Cardiac septum (tissue), 1 donor: ENCODE results near the gene MLST8. TPM values are rescaled to one million over a fixed set of nuclear protein-coding genes. Genes with fewer than 3 reads are reported as not detected.
"Not testable (repeated sequence)": the region's sequence is repeated elsewhere in the genome, so short reads cannot be mapped to it uniquely, and the experiment has no call there.

ENCODE experiments used
- DNase-seq: peaks from one replicate; pipeline ENCODE4 v3.0.0-alpha.2; 2020; ENCODE audit warnings: low spot score
- intact Hi-C: fragments of 100-400 bp; cut with DNase I; formaldehyde crosslinking; loops from one replicate; pipeline ENCODE4 v1.14.0; 2022
- total RNA-seq: library from RNA; stranded (reverse); fragmentation: NEBNext Ultra II Directional; extraction: Animal tissue kit (Norgen Biotek cat#: 25700); gene quantifications from one replicate; pipeline ENCODE4 v1.2.1, GENCODE V29; 2021
- donor health status: DM: no; HTN: no; CAD: no.

The MLST8 gene
- total RNA-seq, 1 donor from 2014 or later: 26.3 TPM

DNA sequence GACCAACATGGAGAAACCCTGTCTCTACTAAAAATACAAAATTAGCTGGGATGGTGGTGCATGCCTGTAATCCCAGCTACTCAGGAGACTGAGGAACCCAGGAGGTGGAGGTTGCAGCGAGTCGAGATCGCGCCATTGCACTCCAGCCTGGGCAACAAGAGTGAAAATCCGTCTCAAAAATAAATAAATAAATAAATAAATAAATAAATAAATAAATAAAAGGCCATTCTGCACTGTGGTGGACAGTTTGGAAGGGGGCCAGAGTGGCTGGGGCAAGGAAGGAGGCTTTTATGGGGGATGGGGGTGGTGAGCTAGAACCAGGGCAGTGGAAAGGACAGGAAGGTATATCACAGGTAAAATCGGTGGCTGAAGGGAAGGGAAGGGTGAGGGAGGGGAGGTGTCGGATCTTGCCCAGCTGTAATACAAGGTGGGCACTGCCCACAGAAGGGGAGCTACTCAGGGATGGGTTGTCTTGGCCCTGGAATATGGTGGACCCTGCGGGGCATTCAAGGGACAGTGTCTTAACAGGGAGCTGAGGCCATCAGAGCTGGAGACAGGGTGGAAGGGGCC, 2.0 kb upstream of the MLST8 start:
- intact Hi-C loops, DNase-seq: not testable (repeated sequence)

DNA sequence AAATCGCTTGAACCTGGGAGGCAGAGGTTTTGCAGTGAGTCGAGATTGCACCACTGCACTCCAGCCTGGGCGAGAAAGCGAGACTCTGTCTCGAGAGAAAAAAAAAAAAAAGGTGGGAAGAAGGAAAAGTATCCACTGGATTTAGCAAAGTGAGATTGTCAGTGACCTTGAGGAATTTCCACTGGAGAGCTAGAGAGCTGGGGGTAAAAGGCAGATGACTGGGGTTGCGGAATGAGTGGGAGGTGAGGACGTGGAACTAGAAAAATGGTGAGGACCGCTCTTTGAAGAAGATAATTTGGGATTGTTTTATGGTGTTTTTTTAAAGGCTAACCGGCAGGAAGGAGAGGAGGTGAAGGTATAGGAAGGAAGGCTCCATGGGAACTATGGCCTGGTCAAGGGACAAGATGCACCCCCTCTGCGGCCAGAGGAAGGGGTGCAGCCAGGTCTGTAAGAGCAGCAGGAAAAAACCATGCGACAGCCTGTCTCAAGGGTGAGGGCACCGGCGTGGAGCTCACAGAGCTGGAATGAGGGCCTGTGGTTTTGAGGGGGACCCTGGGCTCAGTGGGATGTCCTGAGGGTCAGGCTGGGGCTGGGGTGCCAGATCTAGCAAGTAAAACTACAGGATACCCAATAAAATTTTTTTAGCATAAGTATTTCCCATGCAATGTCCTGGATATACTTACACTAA, 694 bp upstream of the MLST8 start:
- intact Hi-C loops: loop anchor here (5.0 kb wide), 1 partner anchor 47 kb away; the partner anchor contains the start of gene TRAF7

DNA sequence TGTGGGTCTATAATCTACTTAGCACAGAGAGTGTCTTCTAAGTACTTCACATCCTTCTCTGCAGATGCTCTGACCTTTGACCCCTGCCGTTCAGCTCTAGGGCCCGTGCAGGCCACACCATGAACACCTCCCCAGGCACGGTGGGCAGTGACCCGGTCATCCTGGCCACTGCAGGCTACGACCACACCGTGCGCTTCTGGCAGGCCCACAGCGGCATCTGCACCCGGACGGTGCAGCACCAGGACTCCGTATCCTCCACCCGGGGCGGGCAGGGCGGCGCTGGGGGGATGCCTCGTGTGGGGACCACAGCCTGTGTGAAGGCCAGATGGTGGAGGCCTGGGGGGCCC, 686 bp downstream of the MLST8 start:
- intact Hi-C loops: loop anchor here (5.0 kb wide), 1 partner anchor 49 kb away; the partner anchor contains the start of gene TRAF7
- DNase-seq: no peak

More for the DNA sequence above, 694 bp upstream of the MLST8 start:
- no peak for DNase-seq

DNA sequence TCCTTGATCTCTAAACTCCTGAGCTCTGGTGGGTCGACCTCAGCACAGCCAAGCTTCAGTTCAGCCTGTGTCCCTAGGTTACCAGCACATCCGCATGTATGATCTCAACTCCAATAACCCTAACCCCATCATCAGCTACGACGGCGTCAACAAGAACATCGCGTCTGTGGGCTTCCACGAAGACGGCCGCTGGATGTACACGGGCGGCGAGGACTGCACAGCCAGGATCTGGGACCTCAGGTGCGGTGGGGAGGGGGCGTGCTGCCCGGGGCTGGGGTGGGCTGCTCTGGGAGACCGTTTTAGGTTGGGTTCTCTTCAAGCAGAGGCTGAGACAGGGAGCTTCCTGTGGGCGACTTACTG, 1.1 kb downstream of the MLST8 start:
- DNase-seq: no peak

DNA sequence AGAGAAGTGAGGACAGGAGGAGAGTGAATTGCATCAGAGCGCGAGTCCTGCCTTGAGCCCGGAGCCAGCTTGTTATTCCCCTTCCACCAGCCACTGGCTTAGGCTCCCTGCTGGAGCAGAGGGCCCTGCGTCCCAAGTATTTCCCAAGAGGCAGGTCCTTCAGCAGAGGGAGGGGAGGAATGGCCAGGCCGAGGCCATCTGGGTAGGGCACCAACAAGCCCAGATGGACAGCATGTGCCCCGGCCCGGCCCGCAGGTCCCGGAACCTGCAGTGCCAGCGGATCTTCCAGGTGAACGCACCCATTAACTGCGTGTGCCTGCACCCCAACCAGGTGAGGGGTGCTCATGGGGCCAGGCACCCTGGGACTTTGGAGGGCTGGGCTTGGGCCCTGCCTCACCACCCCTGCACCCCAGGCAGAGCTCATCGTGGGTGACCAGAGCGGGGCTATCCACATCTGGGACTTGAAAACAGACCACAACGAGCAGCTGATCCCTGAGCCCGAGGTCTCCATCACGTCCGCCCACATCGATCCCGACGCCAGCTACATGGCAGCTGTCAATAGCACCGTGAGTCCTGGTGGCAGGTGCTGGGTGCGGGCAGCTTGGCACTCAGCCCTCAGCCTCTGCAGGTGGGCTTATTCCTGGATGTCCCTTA, 1.7 kb downstream of the MLST8 start:
- no peak for DNase-seq
- intact Hi-C loops: loop anchor here (5.0 kb wide), 1 partner anchor 50 kb away; the partner anchor contains the start of gene TRAF7

More for the DNA sequence above, 1.1 kb downstream of the MLST8 start:
- intact Hi-C loops: loop anchor here (5.0 kb wide), 1 partner anchor 49 kb away; the partner anchor contains the start of gene TRAF7

GRCh38 chr16:2207872-2208271, 2.6 kb downstream of the MLST8 start:
- intact Hi-C loops: loop anchor here (5.0 kb wide), 1 partner anchor 51 kb away; the partner anchor contains the start of gene TRAF7
- DNase-seq: no peak

DNA sequence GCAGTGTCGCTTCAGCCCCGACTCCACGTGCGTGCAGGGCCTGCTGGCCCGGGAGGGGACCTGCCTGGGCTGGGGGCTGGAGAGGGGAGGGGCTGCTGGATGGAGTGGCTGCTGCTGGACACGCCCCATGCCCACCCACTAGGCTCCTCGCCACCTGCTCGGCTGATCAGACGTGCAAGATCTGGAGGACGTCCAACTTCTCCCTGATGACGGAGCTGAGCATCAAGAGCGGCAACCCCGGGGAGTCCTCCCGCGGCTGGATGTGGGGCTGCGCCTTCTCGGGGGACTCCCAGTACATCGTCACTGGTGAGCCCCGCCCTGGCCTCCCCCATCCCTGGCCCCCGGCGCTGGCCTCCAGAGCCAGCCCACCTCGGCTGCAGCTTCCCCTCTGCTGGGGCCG, 3.1 kb downstream of the MLST8 start:
- intact Hi-C loops: loop anchor here (5.0 kb wide), 1 partner anchor 51 kb away; the partner anchor contains the start of gene TRAF7

GRCh38 chr16:2208772-2209171, 3.5 kb downstream of the MLST8 start:
- no peak for DNase-seq
- intact Hi-C loops: loop anchor here (5.0 kb wide), 1 partner anchor 51 kb away; the partner anchor contains the start of gene TRAF7

More for the DNA sequence above, 3.1 kb downstream of the MLST8 start:
- DNase-seq: no peak

DNA sequence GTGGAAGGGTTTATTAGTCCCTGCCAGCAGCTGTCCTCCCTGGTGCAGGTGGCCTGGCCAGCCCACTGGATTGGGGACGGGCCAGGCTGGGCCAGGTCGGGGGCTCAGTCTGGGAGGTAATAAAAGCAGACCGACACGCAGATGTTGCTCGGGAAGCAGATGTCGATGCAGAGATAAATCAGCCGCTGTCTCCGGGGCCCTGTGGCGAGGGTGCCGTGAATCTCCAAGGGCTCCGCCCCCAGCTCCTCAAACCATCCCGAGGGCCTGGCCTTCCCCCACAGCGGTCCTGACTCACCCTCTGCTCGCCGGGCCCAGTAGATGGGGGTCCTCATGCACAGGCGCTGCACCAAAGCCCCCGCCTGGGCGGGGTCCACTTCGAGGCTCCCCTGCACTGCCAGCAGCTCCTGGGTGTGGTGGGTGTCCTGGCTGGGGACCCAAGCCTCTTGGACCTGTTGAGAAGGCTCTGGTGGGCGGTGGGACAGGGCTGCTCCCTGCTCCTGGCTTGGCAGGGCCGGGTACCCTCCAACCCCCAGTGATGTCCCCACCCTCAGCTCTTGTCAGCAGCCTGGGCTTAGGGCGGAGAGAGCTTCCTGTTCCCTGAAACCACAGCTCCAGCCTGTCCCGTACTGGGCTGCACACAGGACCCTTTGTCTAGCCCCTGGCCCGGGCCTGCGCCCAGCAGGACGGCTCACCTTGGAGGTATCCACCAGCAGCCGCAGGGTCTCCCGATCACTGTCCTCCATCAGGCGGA, 4.2 kb downstream of the MLST8 start:
- intact Hi-C loops: loop anchor here (5.0 kb wide), 2 partner anchors 43 to 52 kb away; partner anchors contain the start of genes ECI1 and TRAF7
- no peak for DNase-seq

GRCh38 chr16:2210009-2210332, 4.7 kb downstream of the MLST8 start:
- intact Hi-C loops: loop anchor here (5.0 kb wide), 1 partner anchor 42 kb away; the partner anchor contains the start of gene ECI1
- DNase-seq: no peak

- no peak for DNase-seq
- intact Hi-C loops: loop anchor here (5.0 kb wide), 1 partner anchor 42 kb away; the partner anchor contains the start of gene ECI1
These were observed 5.4 kb downstream of the MLST8 start, which contains the start of gene BRICD5 for GRCh38 chr16:2210386-2211365. BRICD5 (minus strand) TSS chr16:2210863; CDS start chr16:2210833, 30 bp downstream.

DNA sequence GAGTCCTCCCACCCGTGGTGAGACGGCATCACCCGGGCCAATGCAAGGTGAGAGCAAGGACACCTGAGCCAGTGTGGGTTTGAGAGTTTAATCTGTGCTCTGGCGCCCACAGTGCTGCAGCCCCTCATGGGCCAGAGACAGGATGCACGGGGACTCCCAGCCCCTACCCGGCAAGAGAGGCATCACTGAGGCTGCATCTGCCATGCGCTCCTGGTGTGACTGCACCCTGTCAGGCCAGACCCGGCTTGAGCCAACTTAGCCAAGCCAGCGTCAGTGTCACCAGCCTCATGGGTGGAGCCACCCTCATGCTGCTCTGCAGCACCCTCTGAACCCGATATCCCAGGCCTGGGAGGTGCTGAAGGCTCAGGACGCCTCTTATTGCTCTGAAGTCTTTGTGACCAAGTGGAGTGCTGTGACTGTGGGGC, 6.7 kb downstream of the MLST8 start:
- intact Hi-C loops: loop anchor here (5.0 kb wide), 1 partner anchor 40 kb away; the partner anchor contains the start of gene ECI1

GRCh38 chr16:2212362-2213324, 7.4 kb downstream of the MLST8 start:
- intact Hi-C loops: loop anchor here (5.0 kb wide), 1 partner anchor 40 kb away; the partner anchor contains the start of gene ECI1
- DNase-seq: no peak

More for the DNA sequence above, 6.7 kb downstream of the MLST8 start:
- DNase-seq: no peak

DNA sequence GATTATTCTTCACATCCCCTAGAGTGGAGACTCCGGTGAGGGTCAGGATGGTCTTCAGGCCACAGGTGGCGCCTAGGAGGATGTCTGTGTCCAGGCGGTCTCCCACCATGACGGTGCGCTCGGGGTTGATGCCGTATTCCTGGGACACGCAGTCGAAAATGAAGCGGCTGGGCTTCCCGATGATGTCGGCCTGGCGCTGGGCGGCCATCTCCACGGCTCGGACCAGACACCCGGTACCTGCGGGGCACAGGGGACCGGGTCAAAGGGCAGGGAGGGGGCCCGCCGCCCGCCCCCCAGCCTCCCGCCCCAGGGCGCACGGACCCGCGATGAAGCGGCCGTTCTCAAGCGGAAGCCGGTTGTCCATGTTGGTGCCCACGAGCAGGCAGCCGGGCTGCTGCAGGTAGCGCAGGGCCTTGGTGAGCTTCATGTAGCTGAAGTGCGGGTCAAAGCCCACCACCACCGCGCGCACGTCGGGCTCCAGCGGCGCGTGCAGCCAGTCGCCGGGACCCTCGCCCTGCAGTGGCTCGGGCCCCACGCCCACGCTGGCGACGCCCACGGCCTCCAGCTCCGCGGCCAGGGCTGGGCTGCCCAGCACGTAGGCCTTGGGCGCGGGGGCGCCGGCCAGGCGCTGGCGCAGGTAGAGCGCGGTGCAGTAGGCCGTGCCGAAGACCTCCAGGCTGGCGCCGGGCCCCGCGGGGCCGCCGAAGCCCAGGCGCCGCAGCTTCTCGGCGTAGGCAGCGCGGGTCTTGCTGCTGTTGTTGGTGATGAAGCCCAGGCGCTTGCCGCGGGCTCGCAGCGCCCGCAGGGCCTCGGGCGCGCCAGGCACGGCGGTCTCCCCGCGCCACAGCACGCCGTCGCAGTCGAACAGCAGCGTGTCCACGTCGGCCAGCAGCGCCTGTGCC, 8.8 kb downstream of the MLST8 start:
- no peak for DNase-seq
- intact Hi-C loops: loop anchor here (5.0 kb wide), 1 partner anchor 38 kb away; the partner anchor contains the start of gene ECI1

DNA sequence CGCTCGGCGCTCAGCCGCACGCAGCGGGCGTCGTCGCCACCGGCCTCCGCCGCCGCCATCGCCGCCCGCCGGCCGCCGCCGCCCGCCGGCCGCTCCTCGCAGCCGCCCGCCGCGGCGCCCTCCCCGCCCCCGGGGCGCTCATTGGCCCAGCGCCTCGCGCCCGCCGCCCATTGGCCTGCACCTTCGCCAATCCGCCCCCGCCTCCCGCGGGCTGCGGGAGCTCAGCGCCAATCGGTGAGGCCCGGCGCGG, 9.4 kb downstream of the MLST8 start, which contains the start of gene PGP:
Gene PGP (minus strand): TSS at position 122 of the 250 bp plus-strand sequence. CDS start 63 bp downstream, at position 59.
- intact Hi-C loops: loop anchor here (5.0 kb wide), 1 partner anchor 38 kb away; the partner anchor contains the start of gene ECI1
- no peak for DNase-seq

DNA sequence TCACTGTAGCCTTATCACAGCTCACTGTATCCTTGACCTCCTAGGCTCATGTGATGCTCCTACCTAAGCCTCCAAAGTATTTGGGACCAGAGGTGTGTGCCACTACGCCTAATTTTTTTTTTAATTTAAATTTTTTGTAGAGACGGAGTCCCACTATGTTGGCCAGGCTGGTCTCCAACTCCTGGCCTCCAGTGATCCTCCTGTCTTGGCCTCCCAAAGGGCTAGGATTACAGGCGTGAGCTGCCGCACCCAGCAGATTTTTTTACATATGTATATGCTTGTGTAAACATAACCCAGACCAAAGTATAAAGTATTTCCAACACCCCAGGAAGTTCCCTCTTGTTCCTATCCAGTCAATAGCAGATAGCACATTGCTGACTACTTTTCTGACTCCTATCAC, 11.1 kb downstream of the MLST8 start:
- intact Hi-C loops: no loop called here
- no peak for DNase-seq
